Measurements from ENCODE around the gene TPBGL. TPM values are rescaled to one million over a fixed set of nuclear protein-coding genes. Genes with fewer than 3 reads are reported as not detected.

TPBGL gene
- total and polyA plus RNA-seq, 3 donors from 2014 or later, result 8.1 to 15.4 (median 10.0) TPM

GRCh38 chr11:75280770-75281468 lies 40.3 kb downstream of the TPBGL start:
- H3K27ac ChIP-seq, result peak overlapping the region in 1 of 2 donors; percentile 29
- intact Hi-C loops (cut with DNase I; ENCODE audit: low total_unique reads), result loop anchor here (10.0 kb wide), 1 partner anchor 104 kb away; no protein-coding TSS in a partner anchor
- H3K4me3 ChIP-seq, result no peak overlapping the region
- no peaks in the 10 kb centered on the region for H3K27me3 ChIP-seq
- DNase-seq, result no peak
- no peaks in the 10 kb centered on the region for H3K9me3 ChIP-seq
- no peak for TF ChIP-seq CTCF (IDR thresholded peaks at IDR 0.05)
- no peak for TF ChIP-seq POLR2A (IDR thresholded peaks at IDR 0.05)
- H3K4me1 ChIP-seq, result no peaks in the 10 kb centered on the region
- WGBS, 2 donors, result 82 to 86% methylated on average over 11 to 15 of the region's 15 CpGs
- no peaks in the 10 kb centered on the region for H3K36me3 ChIP-seq (ENCODE audit: low read depth, missing control alignments)

DNA sequence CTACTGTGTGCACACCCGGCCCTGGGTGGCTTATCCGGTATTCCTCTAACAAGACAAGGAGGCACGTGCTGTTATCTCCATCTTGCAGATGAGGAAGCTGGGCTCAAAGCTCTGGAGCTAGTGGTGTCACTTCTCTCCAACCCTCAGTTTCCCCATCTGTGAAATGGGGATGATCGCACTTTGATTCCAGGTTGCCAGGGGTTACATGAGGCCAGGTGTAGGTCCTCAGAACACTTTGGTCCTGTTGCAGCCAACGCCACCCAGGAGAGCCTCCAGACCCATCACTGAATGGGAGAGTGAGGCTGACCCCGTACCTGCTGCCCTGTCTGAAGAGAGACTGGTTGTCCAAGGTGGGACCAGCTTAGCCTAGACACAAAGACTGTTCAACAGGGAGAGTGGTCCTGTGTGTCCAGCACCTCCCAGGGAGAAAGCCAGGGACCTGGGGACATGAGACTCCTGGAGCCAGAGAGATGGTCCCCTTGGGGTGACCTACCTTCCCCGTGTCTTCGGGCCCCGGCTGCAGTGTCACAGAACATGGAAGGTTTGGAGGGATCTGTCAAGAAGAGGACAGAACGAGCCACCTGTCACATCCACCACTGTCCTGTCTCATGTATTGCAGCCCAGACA lies 41.0 kb downstream of the TPBGL start:
- TF ChIP-seq POLR2A (IDR thresholded peaks at IDR 0.05), result no peak
- no peak for TF ChIP-seq CTCF (IDR thresholded peaks at IDR 0.05)
- Histone ChIP-seq H3K4me1 (no peaks in the 10 kb centered on the region), H3K9me3 (no peaks in the 10 kb centered on the region), H3K36me3 (ENCODE audit: low read depth, missing control alignments) (no peaks in the 10 kb centered on the region), H3K27me3 (no peaks in the 10 kb centered on the region), H3K4me3 (no peak overlapping the region), H3K27ac (no peak overlapping the region)
- intact Hi-C loops (cut with DNase I; ENCODE audit: low total_unique reads), result loop anchor here (10.0 kb wide), 1 partner anchor 103 kb away; no protein-coding TSS in a partner anchor
- DNase-seq, result no peak
- WGBS, 2 donors, result 67 to 84% methylated on average over 5 to 10 of the region's 10 CpGs

- Histone ChIP-seq H3K27ac (no peak overlapping the region), H3K9me3 (no peaks in the 10 kb centered on the region), H3K36me3 (ENCODE audit: low read depth, missing control alignments) (no peaks in the 10 kb centered on the region), H3K4me3 (no peak overlapping the region), H3K4me1 (no peaks in the 10 kb centered on the region), H3K27me3 (no peaks in the 10 kb centered on the region)
- DNase-seq, result no peak
- WGBS, 2 donors, result 90 to 92% methylated on average over 10 to 16 of the region's 16 CpGs
- intact Hi-C loops (cut with DNase I; ENCODE audit: low total_unique reads), result loop anchor here (10.0 kb wide), 1 partner anchor 101 kb away; no protein-coding TSS in a partner anchor
- TF ChIP-seq POLR2A (IDR thresholded peaks at IDR 0.05), result no peak
- TF ChIP-seq CTCF (IDR thresholded peaks at IDR 0.05), result no peak
Observed at GRCh38 chr11:75283391-75283931, 42.9 kb downstream of the TPBGL start.

- intact Hi-C loops (cut with DNase I; ENCODE audit: low total_unique reads), result loop anchor here (10.0 kb wide), 1 partner anchor 99 kb away; no protein-coding TSS in a partner anchor
- Histone ChIP-seq H3K4me3 (no peak overlapping the region), H3K36me3 (ENCODE audit: low read depth, missing control alignments) (no peaks in the 10 kb centered on the region), H3K27me3 (no peaks in the 10 kb centered on the region), H3K9me3 (no peaks in the 10 kb centered on the region), H3K4me1 (no peaks in the 10 kb centered on the region), H3K27ac (no peak overlapping the region)
- no peak for DNase-seq
- 95 to 97% methylated on average over 5 of the region's 5 CpGs for WGBS, 2 donors
- TF ChIP-seq CTCF (IDR thresholded peaks at IDR 0.05), result no peak
- no peak for TF ChIP-seq POLR2A (IDR thresholded peaks at IDR 0.05)
Observed at GRCh38 chr11:75285776-75286360, 45.3 kb downstream of the TPBGL start.

Data from testis (tissue), 3 donors.